ENCODE data around the gene CAV1. TPM values are rescaled to one million over a fixed set of nuclear protein-coding genes. Genes with fewer than 3 reads are reported as not detected.

The CAV1 gene
- total RNA-seq, 1 experiment from 2014 or later = 20.2 TPM

- no peak overlapping the region for H3K27ac Mint-ChIP-seq
Observed at GRCh38 chr7:116566666-116567065, 41.8 kb downstream of the CAV1 start.

More at GRCh38 chr7:116566666-116567065, 41.8 kb downstream of the CAV1 start:
- DNase-seq = no peak
- Histone ChIP-seq H4K20me1 (ENCODE audit: control insufficient read depth, insufficient read depth, insufficient read length) (no peaks in the 10 kb centered on the region), H4K8ac (replicated peaks; ENCODE audit: insufficient read length, low read depth, low read length) (no peak overlapping the region), H3K4me2 (ENCODE audit: insufficient read depth, insufficient read length, low read length) (no peak overlapping the region), H2BK5ac (ENCODE audit: insufficient read length, low read length) (no peak overlapping the region), H3T11ph (ENCODE audit: low read length) (no peak overlapping the region), H3K79me2 (ENCODE audit: insufficient read depth, low read length) (no peaks in the 10 kb centered on the region), H3K79me1 (ENCODE audit: insufficient read depth, low read depth, low read length, poor library complexity, severe bottlenecking) (no peaks in the 10 kb centered on the region), H2AFZ (ENCODE audit: low read length) (no peak overlapping the region), H3K14ac (ENCODE audit: insufficient read depth, low read length) (no peak overlapping the region), H4K5ac (ENCODE audit: insufficient read length, low read depth, low read length) (no peak overlapping the region), H3K4ac (ENCODE audit: low read depth, low read length) (no peak overlapping the region), H2BK15ac (ENCODE audit: low read depth, low read length) (no peak overlapping the region), H3K23ac (ENCODE audit: insufficient read length, low read depth, low read length) (no peak overlapping the region), H3K23me2 (ENCODE audit: insufficient read length, low read depth, low read length, poor library complexity, severe bottlenecking) (no peaks in the 10 kb centered on the region), H3K9ac (ENCODE audit: extremely low read depth, insufficient read length, low read length) (no peak overlapping the region), H3K9me3 (ENCODE audit: control insufficient read depth, low read depth, low read length) (no peaks in the 10 kb centered on the region), H2BK120ac (ENCODE audit: low read depth, low read length, poor library complexity, severe bottlenecking) (no peak overlapping the region), H2AK5ac (ENCODE audit: insufficient read length, low read length) (no peak overlapping the region), H3K56ac (ENCODE audit: insufficient read length, low read depth, low read length) (no peak overlapping the region), H4K91ac (ENCODE audit: insufficient read length, low read depth, low read length) (no peak overlapping the region), H3K4me1 (ENCODE audit: insufficient read depth, low read length) (no peaks in the 10 kb centered on the region), H3K18ac (ENCODE audit: insufficient read length, low read depth, low read length) (no peak overlapping the region), H3K27me3 (ENCODE audit: insufficient read depth, low read length) (no peaks in the 10 kb centered on the region), H2BK20ac (ENCODE audit: low read depth, low read length, poor library complexity, severe bottlenecking) (no peak overlapping the region), H3K27ac (ENCODE audit: insufficient read length, low read depth, low read length) (no peak overlapping the region), H2BK12ac (ENCODE audit: insufficient read length, low read depth, low read length) (no peak overlapping the region)
- H3K36me3 Mint-ChIP-seq (ENCODE audit: insufficient read depth in 1 of 3, low read depth in 3 of 3) = no peaks in the 10 kb centered on the region
- peaks cover 2% of the 10 kb centered on the region; the same call in 1 of the 2 replicates for H3K27me3 Mint-ChIP-seq (ENCODE audit: low read depth)
- H3K9me3 Mint-ChIP-seq = no peaks in the 10 kb centered on the region
- no peaks in the 10 kb centered on the region for H3K4me1 Mint-ChIP-seq
- H3K4me3 Mint-ChIP-seq = no peak overlapping the region
- TF ChIP-seq CTCF (conservative IDR thresholded peaks at IDR 0.05) = no peak

Measured in H9 (cell line).